Measurements from ENCODE around the gene CMTR1. TPM values are rescaled to one million over a fixed set of nuclear protein-coding genes. Genes with fewer than 3 reads are reported as not detected.

CMTR1 gene
- total RNA-seq, 1 experiment from 2014 or later, result 24.5 TPM

- ChIA-PET CTCF (no interaction called here), POLR2A (no interaction called here)
- Mint-ChIP-seq H3K27ac (ENCODE audit: low read depth, unreplicated experiment) (no peak overlapping the region), H3K36me3 (ENCODE audit: insufficient read depth, unreplicated experiment) (no peaks in the 10 kb centered on the region), H3K4me1 (ENCODE audit: insufficient read depth, unreplicated experiment) (peaks cover 6% of the 10 kb centered on the region), H3K27me3 (ENCODE audit: insufficient read depth, unreplicated experiment) (peaks cover 41% of the 10 kb centered on the region), H3K4me3 (ENCODE audit: unreplicated experiment) (no peak overlapping the region), H3K9me3 (ENCODE audit: unreplicated experiment) (no peaks in the 10 kb centered on the region)
- no peak for DNase-seq (ENCODE audit: unreplicated experiment)
- BruUV-seq (replicated peaks), result no TSS peak
- intact Hi-C loops (cut with micrococcal nuclease), result no loop called here
- no peak for TF ChIP-seq CTCF (IDR thresholded peaks at IDR 0.05; ENCODE audit: unreplicated experiment)
Measured at GRCh38 chr6:37426058-37426944, 6.7 kb upstream of the CMTR1 start.

GRCh38 chr6:37426945-37427510, 6.0 kb upstream of the CMTR1 start:
- Mint-ChIP-seq H3K9me3 (ENCODE audit: unreplicated experiment) (no peaks in the 10 kb centered on the region), H3K4me1 (ENCODE audit: insufficient read depth, unreplicated experiment) (peaks cover 7% of the 10 kb centered on the region), H3K4me3 (ENCODE audit: unreplicated experiment) (no peak overlapping the region), H3K36me3 (ENCODE audit: insufficient read depth, unreplicated experiment) (no peaks in the 10 kb centered on the region), H3K27me3 (ENCODE audit: insufficient read depth, unreplicated experiment) (peaks cover 41% of the 10 kb centered on the region), H3K27ac (ENCODE audit: low read depth, unreplicated experiment) (no peak overlapping the region)
- no peak for DNase-seq (ENCODE audit: unreplicated experiment)
- intact Hi-C loops (cut with micrococcal nuclease), result no loop called here
- no TSS peak for BruUV-seq (replicated peaks)
- POLR2A ChIA-PET, result interaction anchor here (0.9 kb wide), 1 partner anchor 20 kb away, joined by 3 read pairs; no protein-coding TSS in a partner anchor
- CTCF ChIA-PET, result no interaction called here
- no peak for TF ChIP-seq CTCF (IDR thresholded peaks at IDR 0.05; ENCODE audit: unreplicated experiment)

GRCh38 chr6:37429352-37429750, 3.7 kb upstream of the CMTR1 start:
- TF ChIP-seq CTCF (IDR thresholded peaks at IDR 0.05; ENCODE audit: unreplicated experiment), result no peak
- ChIA-PET POLR2A (interaction anchor here (0.6 kb wide), 2 partner anchors 22 to 397 kb away, joined by 3 to 6 read pairs; no protein-coding TSS in a partner anchor), CTCF (no interaction called here)
- H3K4me1 Mint-ChIP-seq (ENCODE audit: insufficient read depth, unreplicated experiment), result peaks cover 17% of the 10 kb centered on the region
- no peaks in the 10 kb centered on the region for H3K9me3 Mint-ChIP-seq (ENCODE audit: unreplicated experiment)
- H3K4me3 Mint-ChIP-seq (ENCODE audit: unreplicated experiment), result no peak overlapping the region
- intact Hi-C loops (cut with micrococcal nuclease), result no loop called here
- no peak overlapping the region for H3K27ac Mint-ChIP-seq (ENCODE audit: low read depth, unreplicated experiment)
- BruUV-seq (replicated peaks), result no TSS peak
- peaks cover 2% of the 10 kb centered on the region for H3K36me3 Mint-ChIP-seq (ENCODE audit: insufficient read depth, unreplicated experiment)
- peak; percentile 4 for DNase-seq (ENCODE audit: unreplicated experiment)
- H3K27me3 Mint-ChIP-seq (ENCODE audit: insufficient read depth, unreplicated experiment), result peaks cover 41% of the 10 kb centered on the region

- TF ChIP-seq CTCF (IDR thresholded peaks at IDR 0.05; ENCODE audit: unreplicated experiment), result no peak
- BruUV-seq (replicated peaks), result TSS peak; percentile 75
- CTCF ChIA-PET, result interaction anchor here (1.1 kb wide), 2 partner anchors 80 to 256 kb away, joined by 3 read pairs; no protein-coding TSS in a partner anchor
- POLR2A ChIA-PET, result interaction anchor here (0.6 to 3.0 kb wide), 20 partner anchors 11 to 260 kb away, joined by 3 to 32 read pairs (median 3); no protein-coding TSS in a partner anchor
- intact Hi-C loops (cut with micrococcal nuclease), result no loop called here
- peak overlapping the region; percentile 94 for H3K27ac Mint-ChIP-seq (ENCODE audit: low read depth, unreplicated experiment)
- peaks cover 20% of the 10 kb centered on the region for H3K27me3 Mint-ChIP-seq (ENCODE audit: insufficient read depth, unreplicated experiment)
- H3K4me1 Mint-ChIP-seq (ENCODE audit: insufficient read depth, unreplicated experiment), result peaks cover 25% of the 10 kb centered on the region
- H3K9me3 Mint-ChIP-seq (ENCODE audit: unreplicated experiment), result no peaks in the 10 kb centered on the region
- no peak for DNase-seq (ENCODE audit: unreplicated experiment)
- H3K36me3 Mint-ChIP-seq (ENCODE audit: insufficient read depth, unreplicated experiment), result peaks cover 10% of the 10 kb centered on the region
- peak overlapping the region; percentile 84 for H3K4me3 Mint-ChIP-seq (ENCODE audit: unreplicated experiment)
Measured at GRCh38 chr6:37432590-37432915, 468 bp upstream of the CMTR1 start.

Data from MCF 10A (cell line).